LNCaP clone FGC (cell line): ENCODE data around the gene FAM170B.

Source experiments
- DNase-seq: peaks from one replicate; pipeline ENCODE4 v3.0.0-alpha.2; 2011; ENCODE audit warnings: low read depth
- H3K4me3 ChIP-seq: 2 replicates; pipeline ENCODE4 v1.5.1; 2011; ENCODE audit warnings: mild to moderate bottlenecking, low read depth, low read length, control low read depth
- CTCF ChIP-seq: IDR thresholded peaks from 2 replicates; pipeline ENCODE4 v1.5.1; 2012; ENCODE audit warnings: mild to moderate bottlenecking; ENCODE audit not compliant: control insufficient read depth, insufficient read depth; ENCODE audit errors: extremely low read depth

The FAM170B gene

GRCh38 chr10:49151481-49151880, 17.7 kb upstream of the FAM170B start:
- no peak overlapping the region for H3K4me3 ChIP-seq
- no peak for TF ChIP-seq CTCF
- DNase-seq: no peak

- TF ChIP-seq CTCF: no peak
- H3K4me3 ChIP-seq: no peak overlapping the region
- no peak for DNase-seq
Measured at GRCh38 chr10:49151025-49151445, 17.2 kb upstream of the FAM170B start.

- DNase-seq: no peak
- no peak overlapping the region for H3K4me3 ChIP-seq
- no peak for TF ChIP-seq CTCF
Measured at GRCh38 chr10:49150426-49150825, 16.6 kb upstream of the FAM170B start.

GRCh38 chr10:49149881-49150280, 16.1 kb upstream of the FAM170B start:
- no peak for TF ChIP-seq CTCF
- no peak for DNase-seq
- H3K4me3 ChIP-seq: no peak overlapping the region

- H3K4me3 ChIP-seq: no peak overlapping the region
- no peak for DNase-seq
- TF ChIP-seq CTCF: no peak
Measured at GRCh38 chr10:49144058-49144720, 10.4 kb upstream of the FAM170B start.

- no peak overlapping the region for H3K4me3 ChIP-seq
- no peak for TF ChIP-seq CTCF
- no peak for DNase-seq
Measured at GRCh38 chr10:49143249-49143648, 9.4 kb upstream of the FAM170B start.
